NCI-H510A treated with DMSO at 0.1 percent for 48 hours (cell line): ENCODE data around the gene GINS2.
A peak's percentile ranks its signal among the peaks of the same experiment; 100 is the strongest.

Source experiments
- DNase-seq: peaks from one replicate; lab custom pipeline; 2025; lab: John Stamatoyannopoulos, UW

GINS2 gene

DNA sequence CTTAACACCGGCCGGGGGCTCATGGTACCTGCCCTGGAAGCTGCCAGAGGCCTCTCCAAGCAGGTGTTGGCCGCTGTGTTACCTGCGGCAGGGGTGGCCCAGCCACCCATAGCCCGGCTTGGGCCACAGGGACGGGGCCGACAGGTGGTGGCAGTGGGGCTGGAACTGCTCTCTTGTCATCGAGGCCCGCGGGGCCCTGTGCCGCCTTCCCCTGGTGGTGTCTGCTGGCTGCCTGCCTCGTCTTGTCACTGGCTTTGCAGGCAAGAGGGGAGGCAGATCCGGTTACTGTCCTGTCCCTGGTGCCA lies 48.5 kb downstream of the GINS2 start:
- no peak for DNase-seq

DNA sequence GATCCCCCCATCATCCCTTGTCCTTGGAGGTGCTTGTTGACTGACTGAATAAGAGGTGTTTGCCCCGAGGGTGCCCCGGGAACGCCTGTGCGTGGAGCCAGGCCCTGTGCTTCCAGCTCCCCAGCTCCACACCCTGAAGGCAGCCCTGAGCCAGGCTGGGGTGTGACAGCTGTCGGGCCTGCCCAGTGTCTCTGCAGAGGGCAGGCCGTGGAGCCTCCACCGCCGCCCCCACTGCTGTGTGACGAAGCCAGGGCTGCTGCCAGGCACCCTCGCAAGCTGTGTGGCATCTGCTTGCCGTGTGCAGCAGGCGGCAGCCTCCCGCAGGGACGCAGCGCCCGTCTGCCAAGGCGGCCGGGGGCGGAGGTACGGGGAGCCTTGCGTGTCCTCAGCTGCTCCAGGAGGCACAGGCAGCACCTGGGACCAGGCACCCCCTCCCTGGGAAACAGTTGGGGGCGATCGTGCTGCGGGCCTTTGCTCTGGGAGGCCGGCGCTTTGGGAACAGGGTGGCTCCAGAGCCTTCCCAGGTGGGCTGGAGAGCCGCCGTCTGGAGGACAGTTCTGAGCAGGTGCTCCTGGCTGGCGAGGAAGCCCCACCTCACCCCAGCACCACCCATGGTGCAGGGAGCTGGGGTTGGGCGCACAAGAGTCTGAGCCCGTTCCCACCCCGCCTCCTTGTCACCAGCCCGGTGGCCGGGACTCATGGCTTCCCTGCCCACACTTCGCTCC lies 49.1 kb downstream of the GINS2 start:
- peak; percentile 92 for DNase-seq

DNA sequence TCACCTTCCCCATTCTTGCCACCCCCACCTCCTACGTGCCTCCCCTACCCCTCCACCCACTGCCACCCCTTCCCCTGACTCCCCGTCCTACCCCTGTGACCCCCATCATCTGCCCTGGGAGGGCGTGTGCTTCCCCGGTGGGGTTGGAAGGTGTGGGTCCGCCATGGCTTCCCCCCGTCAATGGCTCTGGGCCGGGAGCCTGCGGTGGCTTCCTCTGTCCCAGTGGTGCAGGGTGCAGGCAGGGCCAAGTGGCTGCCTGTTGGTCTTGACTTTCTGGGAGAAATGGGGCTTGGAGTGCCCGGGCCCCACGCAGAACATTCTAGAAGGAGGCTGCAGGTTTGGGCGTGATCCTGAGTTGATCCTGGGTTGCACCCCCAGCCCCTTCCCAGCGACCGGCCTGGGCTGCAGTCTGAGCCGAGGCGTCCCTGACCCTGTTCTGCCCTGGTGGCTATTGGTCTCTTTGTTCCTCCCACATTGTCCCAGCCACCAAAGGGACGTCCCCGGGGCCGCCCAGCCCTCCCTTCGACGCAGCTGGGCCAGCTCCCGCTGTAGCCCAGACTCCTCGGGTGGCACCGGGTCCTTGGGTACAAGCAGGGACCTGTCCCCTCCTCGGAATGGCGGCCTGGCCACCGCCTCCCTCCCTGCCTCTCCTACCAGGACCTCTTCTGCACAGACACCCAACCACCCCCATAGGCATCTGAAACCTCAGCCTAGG lies 49.9 kb downstream of the GINS2 start:
- DNase-seq, result no peak

DNA sequence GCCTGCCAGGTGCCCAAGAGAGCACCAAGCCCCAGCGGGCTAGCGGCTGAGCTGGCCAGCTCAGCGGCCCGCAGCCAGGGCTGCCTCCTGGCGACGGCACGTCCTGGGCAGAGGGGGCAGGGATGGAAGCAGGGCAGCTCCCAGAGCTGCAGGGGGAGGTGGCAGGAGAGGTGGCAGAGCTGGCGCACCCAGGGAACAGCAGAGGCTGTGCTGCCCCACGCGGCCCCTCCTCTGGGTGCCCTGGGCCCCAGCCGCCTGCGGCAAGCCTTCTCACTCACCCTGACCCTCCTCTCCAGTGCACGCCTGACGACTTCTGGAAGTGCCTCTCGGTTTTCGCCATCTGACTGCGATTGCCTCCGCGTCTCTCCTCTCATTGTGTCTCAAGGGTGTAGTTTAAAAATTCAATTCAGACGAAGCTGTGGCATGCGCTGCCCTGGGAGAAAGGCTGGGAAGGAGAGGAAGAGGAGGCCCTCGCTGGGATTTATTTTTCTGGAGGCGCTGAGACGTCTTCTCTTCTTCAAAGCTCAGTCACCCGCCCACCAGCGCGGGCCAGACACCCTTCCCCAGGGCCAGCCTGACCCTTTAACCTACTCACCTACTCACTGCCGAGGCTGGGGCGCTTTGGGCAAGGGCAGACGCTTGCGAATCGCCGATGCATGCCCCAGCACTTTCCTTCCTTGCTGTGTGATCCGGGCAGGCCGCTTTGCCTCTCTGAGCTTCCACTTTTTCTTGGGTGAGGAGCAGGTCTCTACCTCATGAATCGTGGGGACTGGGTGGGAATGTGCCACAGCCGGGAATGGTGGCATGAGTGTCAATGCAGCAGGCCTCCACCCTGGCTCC lies 50.7 kb downstream of the GINS2 start:
- peak; percentile 50 for DNase-seq

DNA sequence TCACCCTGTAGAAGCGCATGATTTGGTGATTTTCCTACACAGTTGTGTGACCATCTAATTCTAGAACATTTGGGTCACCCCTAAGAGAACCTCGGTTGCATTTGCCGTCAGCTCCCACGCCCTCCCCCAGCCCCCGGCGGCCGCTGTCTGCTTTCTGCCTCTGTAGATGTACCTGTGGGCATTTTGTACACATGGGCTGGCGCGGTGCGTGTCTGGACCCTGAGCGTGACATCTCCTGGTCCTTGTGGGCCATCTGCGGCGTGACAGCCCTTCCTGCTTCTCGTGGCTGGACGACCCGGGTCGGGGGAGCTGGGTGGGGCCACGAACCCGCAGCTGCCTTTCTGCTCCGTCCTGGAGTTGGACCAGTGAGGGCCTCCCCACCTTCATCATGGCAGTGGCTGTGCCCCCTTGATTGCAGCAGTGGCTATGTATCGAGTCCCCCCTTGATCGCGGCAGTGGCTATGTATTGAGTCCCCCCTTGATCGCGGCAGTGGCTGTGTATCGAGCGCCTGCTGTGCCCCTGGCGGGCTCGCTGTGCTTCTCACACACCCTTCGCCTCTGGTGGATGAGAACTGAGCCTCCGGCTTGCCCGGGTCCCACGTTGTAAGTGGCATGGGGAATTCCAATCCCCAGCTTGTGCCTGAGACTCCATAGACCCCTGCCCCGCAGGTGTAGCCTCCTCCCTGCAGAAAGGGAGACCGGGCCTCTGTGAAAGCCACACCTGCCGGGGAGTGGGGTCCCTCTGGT lies 51.5 kb downstream of the GINS2 start:
- no peak for DNase-seq

DNA sequence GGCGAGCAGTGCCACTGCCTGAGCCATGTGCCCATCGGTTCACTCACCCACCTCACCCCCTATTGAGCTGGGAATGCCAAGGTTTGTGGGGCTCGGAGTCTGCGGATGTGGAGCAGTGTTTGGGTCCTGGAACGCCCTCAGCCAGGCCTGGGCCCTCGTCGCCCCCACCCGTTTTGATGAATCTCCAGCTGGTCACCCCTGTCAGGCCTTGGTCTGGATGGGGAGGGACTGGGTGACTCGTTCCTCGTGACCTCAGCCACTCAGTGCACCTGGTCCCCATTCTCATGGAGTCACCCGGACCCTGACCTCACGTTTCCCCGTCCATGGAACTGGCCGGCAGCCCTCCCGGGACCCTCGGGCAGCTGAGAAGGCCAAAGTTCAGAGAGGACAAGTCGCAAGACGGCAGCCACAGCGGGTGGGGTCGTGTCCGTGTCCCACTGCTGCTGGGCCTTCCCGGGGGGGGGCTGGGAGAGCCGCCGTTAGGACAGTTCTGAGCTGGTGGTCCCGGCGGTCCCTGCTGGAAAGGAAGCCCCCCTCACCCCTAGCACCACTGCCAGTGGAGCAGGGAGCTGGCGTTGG lies 52.4 kb downstream of the GINS2 start:
- DNase-seq, result no peak

DNA sequence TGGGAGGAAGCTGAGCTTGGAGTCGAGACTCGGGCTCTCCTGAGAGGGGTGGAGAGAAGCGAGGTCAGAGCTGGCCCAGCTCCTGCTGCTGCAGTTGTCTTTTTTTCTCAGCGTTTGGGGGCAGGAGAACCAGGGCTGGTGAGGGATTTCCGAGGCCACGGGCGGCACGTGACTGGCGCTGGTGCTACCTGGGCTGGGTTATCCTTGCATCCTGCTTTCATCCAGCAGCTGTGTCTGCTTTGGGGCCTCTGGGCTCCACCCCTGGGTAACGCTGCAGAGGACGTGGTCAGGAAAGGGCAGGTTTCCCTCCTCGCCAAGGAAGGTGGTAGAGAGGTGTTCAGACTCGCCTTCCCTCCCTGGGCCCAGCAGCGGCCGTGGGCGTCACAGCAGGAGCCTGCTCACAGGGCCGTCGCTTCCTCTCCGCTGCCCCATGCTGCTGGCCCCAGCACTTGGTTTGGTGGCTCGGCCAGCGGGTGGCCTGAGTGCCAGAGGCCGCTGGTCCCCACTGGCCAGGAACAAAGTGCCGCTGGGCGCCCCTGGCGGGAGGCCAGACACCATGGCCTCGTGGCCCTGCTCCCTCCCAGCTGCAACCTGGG lies 53.1 kb downstream of the GINS2 start:
- no peak for DNase-seq

DNA sequence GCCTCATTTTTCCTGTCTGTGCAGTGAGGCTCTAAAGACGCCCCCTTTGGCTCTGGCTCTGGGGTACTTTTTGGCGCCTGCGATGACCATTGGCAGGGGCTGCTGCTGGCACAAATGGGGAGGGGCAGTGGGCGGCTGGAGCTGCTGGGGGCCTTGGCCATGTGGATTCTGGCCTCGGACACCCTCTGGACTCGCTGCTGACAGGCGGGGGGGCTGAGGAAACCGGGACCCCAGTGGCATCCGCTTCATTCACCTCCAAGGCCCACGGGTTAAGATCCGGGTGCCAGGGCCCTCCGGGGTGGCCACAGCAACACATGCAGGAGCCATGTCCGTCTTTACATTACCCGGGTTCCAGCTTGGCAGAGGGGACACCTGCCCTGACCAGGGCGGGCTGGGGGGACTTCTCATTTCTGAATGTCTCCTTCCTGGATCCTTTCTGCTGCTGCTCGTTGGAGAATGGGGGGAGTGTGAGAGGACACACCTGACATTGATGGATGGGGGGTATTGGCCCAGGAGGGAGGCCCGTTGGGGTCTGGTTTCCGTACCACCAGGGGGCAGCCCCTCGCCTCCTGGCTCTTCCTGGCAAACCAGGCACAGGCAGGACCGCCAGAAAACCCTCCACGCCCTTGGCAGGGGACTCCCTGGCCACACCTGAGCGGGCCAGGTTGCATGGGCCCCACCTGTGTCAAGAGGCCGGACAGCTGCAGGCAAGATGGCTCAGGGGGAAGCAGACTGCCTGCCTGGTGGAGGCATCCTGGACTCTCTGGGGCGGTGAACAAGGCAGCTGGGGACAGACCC lies 53.8 kb downstream of the GINS2 start:
- DNase-seq, result no peak

DNA sequence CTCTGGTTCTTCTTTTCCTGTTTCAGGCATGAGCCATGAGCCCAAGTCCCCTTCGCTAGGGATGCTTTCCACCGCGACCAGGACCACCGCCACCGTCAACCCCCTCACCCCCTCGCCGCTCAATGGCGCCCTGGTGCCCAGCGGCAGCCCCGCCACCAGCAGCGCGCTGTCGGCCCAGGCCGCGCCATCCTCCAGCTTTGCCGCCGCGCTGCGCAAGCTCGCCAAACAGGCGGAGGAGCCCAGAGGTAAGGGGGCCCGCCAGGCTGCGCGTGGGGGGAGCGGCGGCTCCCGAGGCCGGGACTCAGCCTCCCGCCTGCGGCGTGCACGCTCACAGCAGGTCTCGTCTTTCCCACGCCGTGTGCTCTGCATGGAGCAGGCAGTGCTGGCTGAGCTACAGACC lies 54.9 kb downstream of the GINS2 start:
- no peak for DNase-seq

DNA sequence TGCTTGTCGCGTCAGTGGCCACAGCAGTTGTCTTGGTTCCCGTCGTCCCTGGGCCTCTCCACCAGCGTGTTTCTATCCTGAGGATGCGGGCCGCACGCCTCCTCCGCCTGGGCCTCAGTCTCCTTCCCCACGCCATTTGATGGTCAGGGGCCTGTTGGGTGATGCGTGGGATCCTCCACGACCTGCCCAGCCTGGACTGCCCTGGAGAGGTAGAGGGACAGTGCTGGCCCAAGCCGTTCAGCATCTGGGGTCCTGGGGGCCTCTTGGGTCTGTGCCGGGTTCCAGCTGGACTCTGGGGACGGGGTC lies 55.4 kb downstream of the GINS2 start:
- no peak for DNase-seq

DNA sequence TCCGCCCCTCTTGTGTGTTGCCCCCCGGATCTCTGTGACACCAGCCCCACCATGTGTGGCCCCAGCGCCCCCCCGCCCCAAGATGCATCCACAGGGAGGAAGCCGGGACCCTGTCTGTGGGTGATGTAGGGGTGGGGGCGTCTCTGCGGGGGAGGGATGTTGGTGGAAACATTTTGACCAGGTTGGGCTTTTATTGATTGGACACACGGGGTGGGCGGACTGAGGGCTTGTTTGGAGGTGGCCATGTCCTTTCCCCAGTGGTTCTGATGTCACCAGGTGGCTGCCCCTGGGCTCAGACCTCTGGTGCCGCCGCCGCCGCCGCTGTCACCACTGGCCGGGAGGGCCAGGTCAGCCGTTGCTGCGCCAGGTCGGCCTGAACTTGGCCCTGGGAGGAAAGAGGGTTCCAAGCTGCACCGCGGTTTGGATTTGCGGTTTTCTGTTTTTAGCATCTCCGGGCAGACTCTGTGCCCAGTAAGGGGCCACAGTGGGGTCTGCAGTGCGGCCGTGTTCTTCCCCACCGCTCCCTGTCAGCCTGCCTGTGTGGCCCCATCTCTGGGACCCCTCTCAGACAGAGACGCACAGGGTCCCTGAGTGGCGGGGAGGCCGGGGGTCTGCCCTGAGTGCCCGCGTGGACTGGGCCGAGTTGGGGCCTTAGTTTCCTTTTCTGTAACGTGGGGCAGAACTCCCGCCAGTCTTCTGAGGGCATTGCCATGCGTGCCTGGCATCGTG lies 55.9 kb downstream of the GINS2 start:
- no peak for DNase-seq

DNA sequence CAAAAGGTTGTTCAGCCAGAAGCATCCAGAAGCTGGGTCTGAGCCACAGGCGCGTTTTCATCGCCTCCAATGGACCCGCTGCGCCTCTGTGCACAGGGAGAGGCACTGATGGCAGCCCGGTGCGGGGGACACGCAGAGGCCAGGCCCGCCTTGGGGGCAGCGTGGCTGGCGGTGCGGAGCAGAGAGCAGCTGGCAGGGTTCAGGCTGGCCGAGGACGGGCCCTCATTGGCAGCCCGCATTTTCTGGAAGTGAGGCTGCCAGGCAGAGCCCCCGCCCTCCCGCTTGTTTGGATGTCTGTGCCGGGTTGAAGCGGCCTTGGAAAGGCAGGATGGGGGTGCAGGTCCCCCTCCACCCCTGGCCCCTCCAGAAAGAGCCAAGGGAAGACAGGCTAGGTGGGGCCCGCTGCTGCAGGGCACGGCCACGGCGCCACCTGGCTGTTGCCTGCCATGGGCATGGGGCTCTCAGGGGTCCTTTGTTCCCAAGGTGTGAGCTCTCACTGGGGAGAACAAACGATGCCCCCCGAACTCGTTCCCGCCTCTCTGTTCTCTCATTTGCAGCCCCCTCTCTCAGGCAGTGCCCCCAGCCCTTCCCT lies 56.9 kb downstream of the GINS2 start:
- DNase-seq, result no peak

DNA sequence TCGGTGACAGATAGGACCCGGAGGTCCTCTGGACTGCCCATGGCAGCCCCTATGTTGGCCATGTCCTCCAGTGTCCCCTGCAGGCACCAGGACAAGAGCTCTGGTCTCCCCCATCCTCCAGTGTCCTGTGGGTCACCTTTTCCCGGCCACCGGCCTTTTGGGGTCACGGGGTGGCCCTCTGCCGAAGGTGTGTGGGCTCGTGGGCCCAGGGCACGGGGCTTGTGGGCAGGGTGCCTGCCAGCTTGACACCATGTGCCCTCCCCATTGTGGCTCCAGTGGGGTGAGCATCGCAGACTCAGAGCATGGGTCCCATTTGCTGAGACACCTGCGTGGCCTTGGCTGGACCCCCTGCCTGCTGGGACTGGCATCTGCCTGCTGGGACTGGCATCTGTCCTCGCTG lies 57.5 kb downstream of the GINS2 start:
- no peak for DNase-seq

DNA sequence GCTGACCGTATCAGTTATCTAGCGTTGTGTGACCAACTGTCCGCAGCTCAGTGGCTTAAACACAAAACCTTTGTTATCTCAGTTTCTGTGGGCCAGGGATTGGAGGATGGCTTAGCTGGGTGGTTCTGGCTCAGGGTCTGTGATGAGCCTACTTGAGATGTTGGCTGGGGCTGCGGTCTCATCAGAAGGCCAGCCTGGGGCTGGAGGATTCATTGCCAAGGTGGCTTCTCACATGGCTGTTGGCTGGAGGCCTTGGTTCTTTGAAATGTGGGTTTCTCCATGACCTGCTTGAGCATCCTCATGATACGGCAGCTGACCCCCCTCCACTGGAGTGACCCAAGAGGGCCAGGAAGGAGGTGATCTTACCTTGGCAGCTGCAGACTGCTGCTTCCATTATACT lies 58.9 kb downstream of the GINS2 start:
- DNase-seq, result no peak

DNA sequence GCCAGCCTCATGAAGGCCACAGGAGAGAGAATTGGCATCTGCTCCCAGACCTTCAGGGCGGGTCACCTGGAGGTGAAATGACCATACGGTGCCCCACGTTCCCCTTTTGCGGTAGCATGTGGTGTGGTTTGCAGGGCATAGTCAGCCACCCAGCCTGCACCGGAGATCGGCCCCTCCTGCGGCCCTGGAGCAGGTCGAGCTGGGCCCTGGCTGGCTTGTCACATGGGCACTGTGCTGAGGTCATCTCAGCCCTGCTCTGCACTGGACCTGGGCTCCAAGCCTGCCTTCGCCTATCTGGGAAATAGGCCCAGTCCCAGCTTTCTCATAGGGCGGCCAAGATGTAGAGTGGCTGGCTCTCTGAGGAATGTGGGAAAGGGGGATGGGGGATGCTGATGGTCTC lies 59.4 kb downstream of the GINS2 start:
- no peak for DNase-seq

DNA sequence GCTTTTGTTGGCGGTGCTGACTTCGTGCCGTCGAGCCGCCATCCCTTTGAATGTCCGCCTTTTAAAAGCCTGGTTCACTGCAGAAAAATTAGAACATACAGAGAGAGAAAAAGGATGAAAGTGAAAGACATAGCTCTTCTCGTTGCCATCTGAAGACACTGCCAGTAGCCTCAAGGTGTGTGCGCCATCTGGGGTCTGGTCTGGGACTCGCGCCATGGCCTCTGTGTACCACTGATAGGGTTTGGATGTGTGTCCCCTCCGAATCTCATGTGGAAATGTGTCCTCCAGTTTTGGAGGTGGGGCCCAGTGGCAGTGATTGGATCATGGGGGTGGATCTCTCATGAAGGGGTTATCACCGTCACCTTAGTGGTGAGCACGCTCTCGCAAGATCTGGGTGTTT lies 60.1 kb downstream of the GINS2 start:
- no peak for DNase-seq

DNA sequence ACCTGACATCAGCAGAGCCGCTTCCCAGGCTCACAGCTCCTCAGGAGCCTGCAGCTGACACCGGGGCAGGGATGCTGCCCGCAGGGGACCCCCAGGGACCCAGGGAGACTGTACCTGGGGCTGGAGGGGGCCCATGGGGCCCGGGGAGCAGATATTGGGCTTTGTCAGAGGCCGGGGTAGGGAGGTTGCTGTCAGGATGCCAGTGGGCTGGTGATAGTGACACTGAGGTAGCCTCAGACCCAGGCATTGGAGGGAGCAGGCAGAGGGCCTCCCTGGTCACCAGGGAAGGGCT lies 60.5 kb downstream of the GINS2 start:
- no peak for DNase-seq

DNA sequence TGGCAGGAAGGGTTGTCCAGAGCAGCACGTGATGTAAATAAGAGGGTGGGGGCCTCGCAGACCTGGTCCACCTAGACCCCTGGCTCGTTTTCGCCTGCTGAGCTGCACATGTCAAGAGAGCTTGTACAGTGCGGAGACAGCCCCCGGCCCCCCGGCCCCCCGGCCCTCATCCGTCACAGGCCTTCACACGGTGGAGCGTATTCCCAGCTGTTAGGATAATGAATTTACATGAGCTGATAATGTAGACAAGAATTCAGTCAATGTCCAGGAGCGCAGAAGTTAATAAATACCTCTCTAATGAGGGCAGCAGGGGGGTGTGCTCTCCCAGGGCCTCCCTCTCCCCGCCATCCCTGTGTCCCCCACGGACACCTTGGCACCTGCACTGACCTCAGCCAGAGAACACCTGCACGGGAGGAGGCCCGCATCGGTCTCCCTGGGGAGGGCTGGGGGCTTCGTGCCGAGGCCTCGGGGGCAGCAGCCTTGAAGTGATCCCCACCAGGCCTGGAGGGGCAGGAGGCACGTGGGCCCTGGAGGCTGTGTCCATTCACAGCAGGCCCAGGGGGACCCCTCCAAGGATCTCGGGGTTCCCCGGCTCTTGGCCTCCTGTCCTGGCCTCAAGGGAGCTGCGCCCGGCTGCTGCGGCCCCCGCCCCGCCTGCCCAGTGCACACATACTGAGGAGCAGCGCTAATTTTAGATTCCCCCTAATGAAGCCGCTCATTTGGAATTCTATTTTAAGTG lies 61.1 kb downstream of the GINS2 start:
- no peak for DNase-seq

DNA sequence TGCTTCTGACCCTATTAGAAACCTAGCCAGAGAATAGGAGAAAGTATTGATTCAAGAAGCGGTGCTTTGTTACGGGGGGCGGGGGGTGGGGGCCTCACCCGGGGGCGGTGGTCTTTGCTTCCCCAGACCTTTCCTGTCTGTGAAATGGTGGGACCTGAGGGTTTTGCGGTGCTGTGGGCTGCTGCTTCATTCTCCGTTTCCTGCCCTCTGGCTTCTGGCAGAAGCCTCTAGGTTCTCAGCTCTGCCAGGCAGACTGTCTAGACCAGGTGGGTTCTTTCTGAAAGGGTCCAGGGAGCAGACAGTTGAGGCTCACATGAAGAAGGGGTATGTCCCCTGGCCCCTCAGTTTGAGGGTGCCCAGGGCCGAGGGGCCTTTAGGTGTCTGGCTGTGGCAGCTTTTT lies 61.7 kb downstream of the GINS2 start:
- DNase-seq, result no peak
